T-helper 2 cell (primary cell): Measurements from ENCODE around the gene PDE6D.

Experiments
- DNase-seq, 5 experiments: peaks; one replicate each; pipeline versions ENCODE4 v3.0.0 to v3.0.0-alpha.2; 2012 to 2022
- total RNA-seq, 2 donors: gene quantifications; one replicate each; lab custom pipeline; 2026; lab: John Stamatoyannopoulos, UW

PDE6D gene
- 6.9 to 16.4 reads per million in 2 donors for total RNA-seq

DNA sequence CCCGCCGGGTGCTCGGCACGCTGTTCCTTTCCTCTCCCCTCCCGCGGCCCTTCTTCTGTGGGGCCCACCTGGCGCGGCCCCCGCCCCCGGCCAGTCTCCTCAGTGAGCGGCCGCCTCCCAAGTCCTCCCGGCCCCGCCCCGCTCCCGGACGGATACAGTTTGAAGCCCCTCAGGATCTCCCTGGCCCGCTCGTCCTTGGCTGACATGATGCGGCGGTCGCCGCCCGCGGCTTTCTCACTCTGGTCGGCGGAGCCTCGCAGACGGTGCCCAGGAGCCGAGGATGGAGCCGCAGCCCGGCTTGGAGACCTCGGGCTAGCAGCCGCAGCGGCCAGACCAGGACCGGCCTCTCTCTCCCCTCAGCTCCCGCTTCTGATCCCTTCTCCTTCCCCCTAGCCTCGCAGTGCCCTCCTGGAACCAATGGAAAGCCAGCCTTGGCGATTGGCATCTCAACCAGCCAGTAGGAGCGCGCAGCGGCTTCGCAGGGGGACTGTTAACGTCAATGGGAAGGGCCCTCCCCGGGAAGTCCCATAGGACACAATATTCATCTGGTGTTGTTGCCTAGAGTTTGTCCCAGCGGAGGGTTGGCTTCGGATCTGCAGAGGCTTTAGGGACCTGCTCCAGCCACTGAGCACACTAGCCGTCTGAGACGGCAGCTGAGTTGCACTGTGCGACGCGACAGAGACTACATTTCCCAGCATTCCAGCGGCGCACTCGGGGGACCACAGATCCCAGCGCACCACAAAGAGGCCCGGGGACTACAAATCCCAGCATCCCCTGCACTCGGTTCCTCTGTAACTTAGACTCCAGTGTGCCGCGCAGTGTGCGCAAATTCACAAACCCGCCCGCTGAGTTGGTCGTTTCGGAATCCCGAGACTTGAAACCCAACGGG, at the start of gene PDE6D:
TSS of gene PDE6D (minus strand) at position 374 of the 889 bp plus-strand sequence. CDS start at position 206, 168 bp downstream.
- peak; percentile 89 to 98 (median 94) for DNase-seq

DNA sequence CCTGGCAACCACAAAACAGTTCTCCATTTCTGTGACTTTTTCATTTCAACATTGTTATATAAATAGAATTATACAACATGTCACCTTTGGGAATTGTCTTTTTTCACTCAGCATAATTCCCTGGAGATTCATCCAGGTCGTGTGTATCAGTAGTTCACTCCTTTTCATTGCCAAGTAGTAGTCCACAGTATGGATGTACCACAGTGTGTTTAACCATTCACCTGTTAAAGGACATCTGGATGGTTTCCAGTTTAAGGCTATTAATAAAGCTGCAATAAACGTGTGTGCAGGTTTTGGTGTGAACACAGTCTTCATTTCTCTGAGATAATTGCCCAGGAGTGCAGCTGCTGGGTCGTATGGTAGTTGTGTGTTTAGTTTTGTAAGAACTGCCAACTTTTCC, 40.8 kb upstream of the PDE6D start:
- DNase-seq = no peak

DNA sequence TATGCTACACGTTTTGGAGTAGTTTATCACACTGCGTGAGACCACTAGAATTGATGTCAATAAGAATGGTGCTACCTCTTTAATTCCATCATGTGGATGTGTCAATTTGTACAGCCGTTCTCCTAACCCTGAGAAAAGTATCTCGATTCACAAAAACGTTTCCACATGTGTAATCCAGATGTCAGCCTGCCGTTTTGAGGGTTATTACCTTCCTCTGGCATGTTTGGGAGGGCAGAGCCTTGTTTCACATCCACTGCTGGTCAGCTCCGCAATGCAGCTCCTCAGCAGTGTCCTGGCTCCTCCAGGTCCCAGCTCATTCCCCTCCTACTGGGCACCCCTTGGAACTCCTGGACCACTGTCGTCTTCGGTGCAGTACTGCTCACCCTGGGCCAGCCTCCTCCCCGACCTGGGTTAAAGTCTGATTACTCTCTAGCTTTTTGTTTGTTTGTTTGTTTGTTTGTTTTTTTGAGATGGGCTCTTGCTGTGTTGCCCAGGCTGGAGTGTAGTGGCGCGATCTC, 39.8 kb upstream of the PDE6D start:
- no peak for DNase-seq

DNA sequence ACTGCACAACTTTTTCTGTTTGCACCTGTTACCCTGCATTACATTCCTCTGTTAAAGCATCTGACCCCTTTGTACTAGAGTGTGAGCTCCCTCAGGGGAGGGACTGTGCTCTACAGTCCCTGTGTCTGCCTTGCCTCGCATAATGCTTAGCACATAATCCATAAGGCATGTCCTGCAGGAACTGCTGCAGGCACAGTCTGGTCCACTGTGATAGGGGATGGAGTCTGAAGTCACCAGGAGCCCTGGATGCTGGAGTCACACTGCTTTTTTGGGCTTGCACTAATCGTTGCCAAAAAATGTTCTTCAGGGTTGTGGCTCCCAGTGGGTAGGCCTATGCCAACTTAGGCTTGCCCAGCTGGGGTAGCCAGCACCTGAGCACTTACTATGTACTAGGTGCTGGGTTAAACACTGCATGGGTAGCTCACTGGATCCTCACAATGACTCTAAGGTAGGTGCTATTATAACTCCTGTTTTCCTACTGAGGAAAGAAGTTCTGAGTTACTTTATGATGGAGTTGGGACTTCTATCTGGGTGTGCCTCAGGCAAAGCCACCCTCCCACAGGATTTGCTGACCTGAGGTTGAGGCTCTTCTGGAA, 38.5 kb upstream of the PDE6D start:
- no peak for DNase-seq

DNA sequence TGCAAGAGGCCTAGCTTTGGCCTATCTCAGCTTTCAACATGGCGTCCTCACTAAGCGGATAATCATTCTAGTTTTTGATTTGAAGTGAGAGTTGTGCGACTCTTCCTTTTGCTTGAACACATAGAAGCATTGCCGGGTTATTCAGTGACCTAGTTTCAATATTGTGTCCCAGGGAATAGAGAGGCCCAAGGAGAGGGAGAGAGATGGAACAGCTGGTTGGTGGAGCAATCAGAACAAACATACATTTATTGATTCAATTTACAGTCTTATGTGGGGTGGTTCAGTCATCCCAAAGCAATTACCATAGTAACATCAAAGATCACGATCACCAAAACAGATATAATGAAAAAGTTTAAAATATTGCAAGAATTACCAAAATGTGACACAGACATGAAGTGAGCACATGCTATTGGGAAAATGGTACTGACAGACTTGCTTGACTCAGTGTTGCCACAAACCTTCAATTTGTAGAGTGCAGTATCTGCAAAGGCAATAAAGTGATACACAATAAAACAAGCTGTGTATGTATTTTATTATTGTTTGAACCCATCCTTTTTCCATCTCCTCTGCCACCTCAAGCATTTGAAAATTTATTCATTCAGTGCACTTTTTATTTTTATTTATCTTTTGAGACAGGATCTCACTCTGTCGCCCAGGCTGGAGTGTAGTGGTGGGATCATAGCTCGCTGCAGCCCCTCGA, 35.4 kb upstream of the PDE6D start:
- no peak for DNase-seq

DNA sequence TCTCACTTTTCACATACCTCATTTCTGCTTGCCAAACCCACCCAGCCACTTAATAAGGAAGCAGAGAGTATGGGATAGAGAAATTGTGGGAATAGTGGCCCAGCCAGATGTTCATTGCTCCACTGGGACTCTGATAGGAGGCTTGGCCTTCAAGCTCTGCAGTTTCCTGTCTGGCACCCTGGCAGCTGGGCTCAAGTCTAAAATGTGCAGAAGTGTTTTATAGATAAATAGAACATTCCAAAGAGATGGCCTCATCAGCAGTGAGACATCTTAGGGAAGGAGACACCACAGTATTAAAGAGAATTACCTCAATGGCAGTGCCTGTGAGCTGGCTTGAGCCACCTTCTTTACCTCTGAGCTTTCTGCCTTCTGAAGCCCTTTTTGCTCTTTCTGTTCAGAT, 29.8 kb upstream of the PDE6D start:
- DNase-seq = no peak

DNA sequence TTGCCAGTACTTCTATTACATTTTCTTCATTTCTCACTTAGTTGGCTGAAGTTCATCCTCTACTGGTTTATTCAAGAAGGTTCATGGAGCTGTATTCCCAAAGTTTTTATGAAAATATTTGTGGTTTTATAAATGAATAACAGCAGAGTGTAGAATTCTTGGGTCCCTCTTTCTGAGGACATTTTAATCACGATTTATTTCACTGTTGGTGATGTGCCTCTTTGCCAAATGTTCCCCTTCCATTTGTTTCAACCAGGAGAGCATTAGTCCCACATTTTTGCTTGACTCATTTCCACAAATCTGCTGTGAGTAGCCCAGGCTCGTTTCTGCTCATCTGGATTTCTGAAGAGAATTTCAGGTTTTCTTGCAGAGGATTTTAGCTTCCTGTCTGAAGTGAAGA, 25.9 kb upstream of the PDE6D start:
- DNase-seq = no peak

DNA sequence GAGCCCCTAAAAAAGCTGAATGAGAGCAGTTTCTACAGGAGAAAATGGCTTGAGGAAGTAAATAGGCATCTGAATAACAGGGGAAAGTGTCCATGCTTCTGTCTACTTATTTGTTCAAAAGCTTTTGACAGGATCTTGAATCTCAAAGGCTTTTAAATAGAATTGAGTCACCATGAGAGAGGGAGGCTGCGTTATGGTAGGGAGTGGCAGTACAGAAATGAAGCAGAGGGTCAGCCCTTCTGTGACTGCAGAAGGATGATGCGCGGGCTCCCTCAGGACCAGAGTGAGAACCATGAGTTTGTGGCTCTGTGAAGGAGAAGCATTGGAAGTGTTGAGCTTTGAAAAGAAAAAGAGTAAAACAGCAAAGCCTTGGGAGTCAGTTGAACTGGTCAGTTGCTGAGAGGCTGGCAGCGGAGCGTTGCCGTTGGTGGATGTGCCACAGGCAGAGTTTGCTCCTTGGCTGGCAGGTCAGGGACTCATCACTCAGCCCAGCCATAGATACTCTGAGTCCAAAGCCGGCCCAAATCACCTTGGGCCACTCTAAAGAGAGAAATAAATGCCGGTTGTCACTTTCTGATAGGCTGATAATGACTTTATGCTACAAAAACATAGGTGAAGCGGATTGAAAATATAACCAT, 22.5 kb upstream of the PDE6D start:
- no peak for DNase-seq

DNA sequence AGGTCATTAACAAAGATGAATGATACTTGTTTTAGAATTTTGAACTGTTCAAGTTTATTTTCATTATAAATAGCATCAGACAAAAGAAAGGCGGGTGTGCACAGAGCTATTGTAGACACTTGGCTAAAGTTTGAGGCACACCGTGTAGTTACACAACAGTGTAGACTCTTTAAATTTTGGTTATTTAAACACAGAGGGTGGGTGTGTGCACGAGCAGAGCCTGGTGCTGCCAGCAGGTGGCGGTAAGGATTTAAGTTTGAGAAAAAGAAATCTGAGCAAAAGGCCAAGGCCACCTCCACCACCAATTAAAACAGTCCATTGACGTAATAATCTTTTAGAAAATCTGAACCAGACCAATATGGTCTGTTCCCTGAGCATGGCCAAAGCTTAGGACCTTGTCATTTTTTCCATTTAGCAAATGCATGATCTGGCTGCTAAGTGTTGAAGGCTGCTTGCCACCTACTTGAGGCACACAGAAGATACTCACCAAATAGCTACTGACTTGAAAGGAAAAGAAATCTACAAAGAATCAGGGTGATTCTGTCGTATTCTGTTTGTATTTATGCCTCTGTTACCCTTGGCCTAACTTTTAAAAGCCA, 19.5 kb upstream of the PDE6D start:
- DNase-seq = peak in 2 of 5 experiments; percentile 22 to 47

DNA sequence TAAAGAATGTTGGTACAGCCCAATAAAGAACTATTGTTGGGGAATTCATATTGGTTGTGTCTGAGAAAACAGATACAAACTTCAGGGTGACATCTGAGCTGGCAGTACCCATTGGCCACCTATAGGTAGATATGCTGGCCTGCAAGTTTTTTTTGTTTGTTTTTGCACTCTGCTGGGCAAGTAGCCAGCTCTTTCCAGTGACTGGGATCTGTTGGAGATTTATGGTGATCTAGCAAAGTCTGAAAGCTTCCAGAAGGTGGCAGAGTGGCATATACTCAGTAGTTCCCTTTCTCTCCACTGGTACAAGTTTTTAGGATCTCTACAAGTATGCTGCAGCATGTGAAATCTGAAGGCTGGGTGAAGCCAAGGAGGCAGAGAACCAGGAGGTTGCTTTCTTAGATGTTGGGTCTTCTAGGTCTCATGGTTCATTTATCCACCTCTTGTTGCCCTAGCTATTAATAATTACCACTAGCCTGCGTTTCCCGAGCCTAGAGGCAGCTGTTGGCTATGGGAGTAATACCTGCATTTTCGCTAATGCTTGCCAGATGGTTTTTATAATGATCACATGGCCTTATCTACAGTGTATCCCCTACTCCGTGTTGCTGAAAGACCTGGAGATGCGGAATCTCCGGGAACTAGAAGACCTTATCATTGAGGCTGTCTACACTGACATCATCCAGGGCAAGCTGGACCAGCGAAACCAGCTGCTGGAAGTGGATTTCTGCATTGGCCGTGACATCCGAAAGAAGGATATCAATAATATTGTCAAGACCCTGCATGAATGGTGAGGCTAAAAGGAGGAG, 14.6 kb upstream of the PDE6D start:
- DNase-seq = no peak

DNA sequence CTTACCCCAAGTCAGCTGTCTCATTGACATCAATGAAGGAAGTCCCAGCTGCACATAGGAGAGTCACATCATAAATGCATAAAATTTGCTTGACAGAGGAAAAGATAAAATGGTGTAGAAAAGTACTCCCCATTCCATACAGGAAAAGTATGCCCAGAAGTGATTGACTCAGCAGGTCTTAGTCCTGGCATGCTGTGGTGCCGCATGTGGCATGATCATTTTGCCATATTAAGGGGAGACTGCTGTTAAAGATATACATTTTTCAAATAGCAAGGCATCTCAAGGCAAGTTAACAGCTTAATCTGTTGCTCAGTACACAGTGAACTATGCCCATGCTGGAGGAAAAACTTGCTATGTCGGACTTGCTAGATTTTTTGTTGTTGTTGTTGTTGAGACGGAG, 13.3 kb upstream of the PDE6D start:
- no peak for DNase-seq

DNA sequence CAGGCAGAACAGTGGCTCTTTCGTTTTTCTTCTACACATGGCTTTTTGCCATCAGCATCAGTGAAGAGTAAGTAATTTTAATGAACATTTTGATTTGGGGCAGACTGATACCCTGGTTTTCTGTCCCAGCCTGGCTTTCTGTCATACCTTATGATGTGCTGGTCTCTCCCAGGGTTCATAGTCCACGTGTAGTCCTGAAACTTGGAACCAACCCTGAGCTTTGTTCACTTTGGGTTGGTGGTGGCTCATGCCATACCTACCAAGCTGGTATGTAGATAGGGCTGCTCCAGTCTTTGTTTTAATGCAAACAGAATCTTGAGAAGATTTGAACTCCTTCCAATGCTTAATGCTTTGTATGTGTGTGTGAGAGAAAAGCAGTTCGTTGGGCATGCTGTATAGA, 10.0 kb upstream of the PDE6D start:
- DNase-seq = no peak

DNA sequence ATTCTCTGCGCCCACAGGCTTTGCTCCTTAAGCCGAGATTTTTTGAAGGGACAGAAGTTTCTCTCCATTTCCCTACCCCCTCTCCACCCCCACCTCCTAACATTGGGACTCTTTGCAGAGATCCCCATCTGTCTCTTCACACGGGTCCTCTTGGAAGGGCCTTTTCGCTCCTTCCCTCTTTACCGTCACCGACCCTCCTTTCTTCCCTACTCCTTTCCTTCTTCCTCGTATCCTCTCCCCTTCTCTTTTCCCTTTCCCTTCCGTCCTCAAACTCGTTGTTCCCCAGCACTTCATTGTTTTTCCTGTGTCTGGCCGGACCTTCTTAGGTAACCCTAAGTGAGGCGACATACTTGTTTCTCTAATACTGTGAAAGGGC, 5.8 kb upstream of the PDE6D start:
- DNase-seq = no peak

DNA sequence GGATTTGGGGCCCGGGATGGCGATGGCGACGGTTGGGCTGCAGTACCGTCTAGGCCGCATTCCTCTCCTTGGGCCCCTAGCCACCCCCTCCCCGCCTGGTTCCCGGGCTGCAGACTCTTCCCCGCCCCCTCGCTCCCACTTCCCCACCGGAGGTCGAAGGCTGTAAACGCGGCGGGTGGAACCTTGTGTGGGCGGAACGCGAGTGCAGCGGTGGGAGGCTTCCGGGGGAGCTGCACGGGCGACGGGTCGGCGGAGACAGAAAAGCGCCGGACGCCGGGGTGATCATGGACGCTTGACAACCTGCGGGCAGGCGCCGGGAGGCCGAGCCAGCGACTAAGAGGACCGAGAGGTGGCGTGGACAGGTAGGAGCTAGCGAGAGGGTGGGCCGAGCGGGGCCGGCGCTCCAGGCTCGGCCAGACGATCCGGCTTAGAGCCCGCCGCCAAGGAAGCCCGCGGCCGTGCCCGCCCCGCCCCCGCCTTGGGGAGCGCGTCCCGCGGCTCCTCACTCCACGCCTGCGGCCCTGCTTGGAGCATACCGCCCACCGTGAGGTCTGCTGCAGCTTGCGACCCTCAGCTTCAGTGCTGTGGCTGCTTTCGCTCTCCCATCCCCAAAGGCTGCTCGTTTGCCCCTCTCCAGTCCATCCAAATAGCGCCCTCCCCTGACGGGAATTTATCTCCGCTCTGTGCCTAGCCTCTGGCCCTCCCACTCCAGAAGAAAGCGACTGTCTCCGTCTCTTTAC, 5.3 kb upstream of the PDE6D start, which contains the start of gene COPS7B:
TSS of gene COPS7B (plus strand) at position 269 of the 740 bp plus-strand sequence. CDS start 2,126 bp downstream, outside the sequence.
- peak; percentile 60 to 87 (median 72) for DNase-seq

DNA sequence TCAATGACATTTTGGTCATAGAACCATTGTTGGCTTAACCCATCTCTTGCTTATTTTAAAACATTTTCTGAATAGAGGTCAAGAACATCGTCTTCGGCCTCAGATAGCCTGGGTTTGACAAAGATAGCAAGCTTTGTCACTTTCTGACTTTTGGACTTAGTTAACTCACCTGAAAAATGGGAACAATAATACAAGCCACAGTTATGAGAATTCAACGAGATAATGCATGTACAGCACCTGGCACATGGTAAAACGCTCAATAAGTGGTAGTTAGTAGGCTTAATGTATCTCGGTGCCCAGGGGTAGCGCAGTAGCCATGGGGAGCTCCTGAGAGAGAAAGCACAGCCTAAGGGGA, 4.7 kb upstream of the PDE6D start:
- no peak for DNase-seq

DNA sequence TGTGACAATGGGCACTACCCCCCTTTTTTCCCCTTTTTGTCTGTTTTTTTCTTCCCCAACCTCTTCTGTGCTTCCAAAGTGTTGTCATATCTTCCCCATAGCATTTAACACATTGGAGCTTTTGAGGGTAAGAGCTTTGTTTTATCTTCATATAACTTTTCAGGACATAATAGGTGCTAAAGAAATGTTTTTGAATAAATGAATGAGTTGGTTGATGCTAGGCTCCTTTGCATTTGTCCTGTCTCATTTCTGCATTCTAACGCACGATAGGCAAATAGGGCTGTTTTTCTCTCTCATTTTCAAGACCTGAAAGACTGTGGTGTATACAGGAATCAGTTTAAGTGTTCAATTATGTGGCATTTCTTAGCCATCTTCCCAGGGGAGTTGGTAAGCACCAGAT, 4.3 kb upstream of the PDE6D start:
- no peak for DNase-seq

DNA sequence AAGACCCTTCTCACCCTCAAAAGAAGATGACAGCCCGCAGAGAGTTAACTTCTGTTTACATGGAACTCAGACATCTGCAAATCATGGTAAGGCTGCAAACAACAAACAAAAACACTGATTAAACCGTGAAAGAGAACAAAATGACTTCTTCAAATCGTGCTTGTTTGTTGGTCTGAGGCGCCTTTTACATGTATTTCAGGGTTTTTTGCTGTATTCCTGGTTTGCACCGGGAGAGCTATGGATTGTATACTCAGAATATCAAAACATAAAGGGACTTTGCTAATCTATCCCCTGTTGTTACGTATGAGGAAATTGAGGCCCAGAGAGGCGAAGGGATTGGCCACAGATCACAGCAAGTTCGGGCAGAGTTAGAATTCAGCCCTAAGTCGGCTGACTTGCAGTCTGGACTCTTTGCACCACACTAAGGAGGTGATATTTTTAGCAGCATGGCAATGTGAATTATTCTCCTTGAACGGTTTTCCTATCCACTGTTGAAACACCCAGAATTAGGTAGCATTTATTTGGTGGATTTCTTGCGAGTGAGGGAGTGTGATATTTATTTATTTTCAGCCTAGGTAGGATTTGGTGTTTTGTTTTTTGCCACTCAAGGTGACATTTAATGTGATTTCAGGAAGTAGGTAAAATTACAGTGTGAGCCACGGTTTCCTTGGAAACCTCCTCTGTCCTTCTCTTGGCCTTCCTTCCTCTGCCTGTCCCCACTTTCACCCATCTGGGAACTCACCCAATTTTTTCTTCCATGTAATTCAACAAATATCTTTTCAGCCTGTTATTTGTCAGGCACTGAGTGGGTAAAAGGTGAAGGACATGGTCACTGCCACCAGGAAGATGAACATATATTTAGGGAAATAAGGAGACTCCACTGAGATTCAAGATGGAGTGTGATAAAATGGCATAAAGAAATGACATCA, 980 bp upstream of the PDE6D start:
- DNase-seq = peak in 2 of 5 experiments; percentile 13 to 67

DNA sequence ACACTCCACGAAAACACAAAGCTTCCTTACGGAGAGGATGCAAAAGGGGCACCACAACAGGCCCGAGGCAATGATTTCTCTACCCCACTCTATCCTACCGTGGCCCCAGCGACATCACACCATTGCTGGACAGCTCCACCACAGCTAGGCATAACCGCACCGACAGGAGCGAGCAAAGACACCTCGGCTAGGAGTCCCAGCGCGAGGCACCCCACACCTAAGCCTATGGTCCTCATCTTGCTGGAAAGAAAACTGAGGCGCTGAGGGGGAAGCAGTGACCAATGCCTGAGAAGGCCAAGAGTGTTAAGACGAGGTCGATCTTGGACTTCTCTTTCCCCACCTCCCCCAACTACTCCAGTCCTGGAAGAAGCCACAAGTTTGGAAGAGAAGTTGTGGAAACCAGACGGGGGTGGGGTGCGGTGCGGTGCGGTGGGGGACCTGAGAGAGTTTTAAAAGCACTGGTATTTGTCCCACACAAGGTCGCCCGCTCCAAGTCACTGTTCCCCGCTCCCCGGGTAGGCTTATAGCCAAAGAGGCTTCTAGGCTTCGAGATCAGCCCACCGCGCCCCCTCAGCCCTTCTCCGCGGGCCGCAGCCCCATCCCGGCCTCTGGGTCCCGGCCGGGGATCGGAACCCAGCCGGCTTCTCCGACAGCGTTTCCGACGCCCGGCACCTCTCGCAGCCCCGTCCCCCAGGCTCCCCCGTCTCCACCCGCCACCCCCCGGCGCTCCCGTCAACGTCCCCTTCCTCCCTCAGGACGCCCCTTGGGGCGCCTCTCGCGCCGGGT, 766 bp downstream of the PDE6D start:
- peak in 1 of 5 experiments; percentile 30 for DNase-seq
